Osteoblast (primary cell): ENCODE results near the gene USP46. TPM values are rescaled to one million over a fixed set of nuclear protein-coding genes. Genes with fewer than 3 reads are reported as not detected.

ENCODE experiments used
- DNase-seq: peaks from one replicate; pipeline ENCODE4 v3.0.0; 2011; ENCODE audit warnings: low spot score, mixed read lengths; ENCODE audit not compliant: insufficient read length; ENCODE audit errors: missing footprints
- H2AFZ ChIP-seq: 2 replicates; pipeline ENCODE4 v1.6.0; 2011; ENCODE audit warnings: mild to moderate bottlenecking, low read length
- H3K27ac ChIP-seq: 2 replicates; pipeline ENCODE4 v1.5.1; 2011; ENCODE audit warnings: mild to moderate bottlenecking, low read depth, low read length, moderate library complexity
- H3K27me3 ChIP-seq: 2 replicates; pipeline ENCODE4 v1.6.0; 2012; ENCODE audit warnings: mild to moderate bottlenecking, control low read depth, inconsistent platforms, low read length, moderate library complexity; ENCODE audit not compliant: insufficient read depth
- H3K36me3 ChIP-seq: 2 replicates; pipeline ENCODE4 v1.5.1; 2011; ENCODE audit warnings: mild to moderate bottlenecking, low read length, control low read depth, moderate library complexity; ENCODE audit not compliant: insufficient read depth
- H3K4me1 ChIP-seq: 2 replicates; pipeline ENCODE4 v1.5.1; 2011; ENCODE audit warnings: mild to moderate bottlenecking, low read length, control low read depth, moderate library complexity; ENCODE audit not compliant: insufficient read depth
- H3K4me2 ChIP-seq: 2 replicates; pipeline ENCODE4 v1.6.0; 2011; ENCODE audit warnings: mild to moderate bottlenecking, low read length; ENCODE audit not compliant: insufficient read depth
- H3K4me3 ChIP-seq: fragments of 200-600 bp; sonication (generic); 3 replicates; pipeline ENCODE4 v1.5.1; 2012; ENCODE audit warnings: mild to moderate bottlenecking, low read length, inconsistent platforms; ENCODE audit not compliant: insufficient read depth
- H3K79me2 ChIP-seq: 2 replicates; pipeline ENCODE4 v1.6.0; 2012; ENCODE audit warnings: mild to moderate bottlenecking, low read length, control low read depth, inconsistent platforms; ENCODE audit not compliant: insufficient read depth
- H3K9me3 ChIP-seq: 2 replicates; pipeline ENCODE4 v1.5.1; 2011; ENCODE audit warnings: low read depth, low read length, control low read depth
- H4K20me1 ChIP-seq: 2 replicates; pipeline ENCODE4 v1.6.0; 2012; ENCODE audit warnings: mild to moderate bottlenecking, low read length, control low read depth; ENCODE audit not compliant: insufficient read depth
- CTCF ChIP-seq: IDR thresholded peaks from 2 replicates; pipeline ENCODE4 v1.5.1; 2011; ENCODE audit warnings: mild to moderate bottlenecking, low read depth, low read length, moderate library complexity; ENCODE audit errors: extremely low read depth
- total RNA-seq: library from RNA; depleted of rRNA; stranded (reverse); fragments of >200 nt; gene quantifications from 2 replicates; pipeline ENCODE4 v1.2.3, GENCODE V29; 2012

Gene USP46
- total RNA-seq, 1 donor, result 12.7 TPM

GRCh38 chr4:52685316-52685715, 26.2 kb upstream of the USP46 start:
- no peaks in the 10 kb centered on the region for H3K36me3 ChIP-seq
- H3K9me3 ChIP-seq, result no peaks in the 10 kb centered on the region
- H3K4me1 ChIP-seq, result no peaks in the 10 kb centered on the region
- no peak for TF ChIP-seq CTCF
- no peak for DNase-seq
- H2AFZ ChIP-seq, result no peak overlapping the region
- no peak overlapping the region for H3K4me2 ChIP-seq
- H3K79me2 ChIP-seq, result no peaks in the 10 kb centered on the region
- H3K27ac ChIP-seq, result no peak overlapping the region
- no peak overlapping the region for H3K4me3 ChIP-seq
- peaks cover 3% of the 10 kb centered on the region for H3K27me3 ChIP-seq
- no peaks in the 10 kb centered on the region for H4K20me1 ChIP-seq

GRCh38 chr4:52684896-52685295, 25.8 kb upstream of the USP46 start:
- Histone ChIP-seq H3K36me3 (no peaks in the 10 kb centered on the region), H3K27me3 (peaks cover 3% of the 10 kb centered on the region), H3K27ac (no peak overlapping the region), H3K4me3 (no peak overlapping the region), H3K4me2 (no peak overlapping the region), H2AFZ (no peak overlapping the region), H3K79me2 (no peaks in the 10 kb centered on the region), H3K9me3 (no peaks in the 10 kb centered on the region), H4K20me1 (no peaks in the 10 kb centered on the region), H3K4me1 (no peaks in the 10 kb centered on the region)
- DNase-seq, result no peak
- TF ChIP-seq CTCF, result no peak

DNA sequence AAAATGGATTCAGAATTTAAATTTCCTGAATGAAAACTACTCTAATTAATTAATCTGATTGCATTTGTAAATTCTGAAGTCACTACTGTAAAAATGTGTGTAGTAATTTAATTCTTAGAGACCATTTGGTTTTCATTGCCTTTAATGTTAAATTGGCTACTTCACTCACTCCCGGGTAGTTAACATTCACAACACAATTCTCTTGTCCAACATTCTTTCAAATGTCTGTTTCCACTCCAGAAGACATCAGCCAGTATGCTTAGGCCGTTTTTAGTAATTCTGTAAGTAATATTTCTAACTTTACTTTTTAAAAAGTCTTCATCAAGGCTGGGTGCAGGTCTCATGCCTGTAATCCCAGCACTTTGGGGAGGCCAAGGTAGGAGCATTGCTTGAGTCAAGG, 21.3 kb upstream of the USP46 start:
- DNase-seq, result no peak
- Histone ChIP-seq H3K9me3 (no peaks in the 10 kb centered on the region), H2AFZ (no peak overlapping the region), H4K20me1 (no peaks in the 10 kb centered on the region), H3K4me3 (no peak overlapping the region), H3K79me2 (no peaks in the 10 kb centered on the region), H3K4me1 (no peaks in the 10 kb centered on the region), H3K36me3 (no peaks in the 10 kb centered on the region), H3K27me3 (peaks cover 3% of the 10 kb centered on the region), H3K4me2 (no peak overlapping the region), H3K27ac (no peak overlapping the region)
- no peak for TF ChIP-seq CTCF

DNA sequence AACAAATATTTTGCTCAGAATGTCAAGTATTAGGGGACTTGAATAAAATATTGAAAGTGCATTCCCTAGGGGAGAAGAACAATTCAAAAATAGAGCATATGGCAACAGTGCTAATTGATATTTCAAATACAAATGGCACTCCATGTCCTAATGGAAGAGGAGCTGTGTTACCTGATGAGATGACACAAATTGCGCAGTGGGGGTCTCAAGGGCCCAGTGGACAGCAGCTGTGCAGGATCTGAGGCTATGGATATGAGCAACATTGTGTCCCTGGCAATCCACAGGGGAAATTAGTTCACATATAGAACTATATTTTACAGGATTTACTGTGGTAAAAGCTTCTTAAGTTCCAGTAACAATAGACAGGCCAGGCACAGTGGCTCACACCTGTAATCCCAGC, 17.4 kb upstream of the USP46 start:
- no peak overlapping the region for H2AFZ ChIP-seq
- no peaks in the 10 kb centered on the region for H3K4me1 ChIP-seq
- H3K9me3 ChIP-seq, result no peaks in the 10 kb centered on the region
- H3K4me2 ChIP-seq, result no peak overlapping the region
- DNase-seq, result no peak
- H4K20me1 ChIP-seq, result no peaks in the 10 kb centered on the region
- no peak for TF ChIP-seq CTCF
- no peaks in the 10 kb centered on the region for H3K36me3 ChIP-seq
- H3K27me3 ChIP-seq, result no peaks in the 10 kb centered on the region
- no peaks in the 10 kb centered on the region for H3K79me2 ChIP-seq
- no peak overlapping the region for H3K4me3 ChIP-seq
- H3K27ac ChIP-seq, result no peak overlapping the region
